Calu3 (cell line): ENCODE measurements around the gene WNT2. TPM values are rescaled to one million over a fixed set of nuclear protein-coding genes. Genes with fewer than 3 reads are reported as not detected.

Source experiments
- BruUV-seq: library from RNA; stranded (reverse); fragments of 400-500 nt; replicated peaks from 2 replicates; lab custom pipeline; 2021; lab: Mats Ljungman, UMichigan
- CTCF ChIA-PET: fragments of 300-600 bp; sonication (Branson Sonifier 250); formaldehyde crosslinking; loops from one replicate; lab custom pipeline; 2022; ENCODE audit warnings: antibody characterized with exemption; lab: Charles Lee
- DNase-seq: peaks from one replicate; pipeline ENCODE4 v3.0.0; 2022
- H3K27ac Mint-ChIP-seq: one replicate; pipeline ENCODE4 v1.8.0; 2022; ENCODE audit warnings: mixed read lengths; ENCODE audit not compliant: unreplicated experiment
- H3K27me3 Mint-ChIP-seq: one replicate; pipeline ENCODE4 v1.8.0; 2022; ENCODE audit warnings: mixed read lengths; ENCODE audit not compliant: unreplicated experiment
- H3K36me3 Mint-ChIP-seq: one replicate; pipeline ENCODE4 v1.8.0; 2022; ENCODE audit warnings: mild to moderate bottlenecking, moderate library complexity, mixed read lengths; ENCODE audit not compliant: insufficient read depth, unreplicated experiment
- H3K4me1 Mint-ChIP-seq: one replicate; pipeline ENCODE4 v1.8.0; 2022; ENCODE audit warnings: mild to moderate bottlenecking, low read depth, mixed read lengths; ENCODE audit not compliant: unreplicated experiment
- H3K4me3 Mint-ChIP-seq: one replicate; pipeline ENCODE4 v1.8.0; 2022; ENCODE audit warnings: mild to moderate bottlenecking, low read depth, moderate library complexity, mixed read lengths; ENCODE audit not compliant: unreplicated experiment
- H3K9me3 Mint-ChIP-seq: one replicate; pipeline ENCODE4 v1.8.0; 2022; ENCODE audit warnings: low read depth, mixed read lengths; ENCODE audit not compliant: unreplicated experiment
- CTCF ChIP-seq: fragments of 200-600 bp; IDR thresholded peaks from one replicate; pipeline ENCODE4 v1.8.0; 2022; ENCODE audit warnings: antibody characterized with exemption; ENCODE audit not compliant: unreplicated experiment
- intact Hi-C: fragments of 100-400 bp; cut with micrococcal nuclease; formaldehyde crosslinking; loops from one replicate; pipeline ENCODE4 v1.10.0; 2022; ENCODE audit not compliant: unreplicated experiment
- total RNA-seq: library from RNA; stranded (reverse); gene quantifications from 2 replicates; pipeline ENCODE4 v1.2.3, GENCODE V29; 2022

WNT2 gene
- total RNA-seq, 1 experiment from 2014 or later = not detected

GRCh38 chr7:117350027-117350426 is 27.2 kb upstream of the WNT2 start:
- no peaks in the 10 kb centered on the region for H3K9me3 Mint-ChIP-seq
- CTCF ChIA-PET = no interaction called here
- H3K27ac Mint-ChIP-seq = no peak overlapping the region
- H3K27me3 Mint-ChIP-seq = peaks cover 11% of the 10 kb centered on the region
- no TSS peak for BruUV-seq
- no peak for TF ChIP-seq CTCF
- DNase-seq = peak; percentile 35
- H3K36me3 Mint-ChIP-seq = no peaks in the 10 kb centered on the region
- no peak overlapping the region for H3K4me3 Mint-ChIP-seq
- intact Hi-C loops = no loop called here
- peaks cover 20% of the 10 kb centered on the region for H3K4me1 Mint-ChIP-seq

GRCh38 chr7:117349570-117349969 is 26.7 kb upstream of the WNT2 start:
- Mint-ChIP-seq H3K9me3 (no peaks in the 10 kb centered on the region), H3K27me3 (peaks cover 16% of the 10 kb centered on the region), H3K36me3 (no peaks in the 10 kb centered on the region), H3K4me3 (no peak overlapping the region), H3K4me1 (peaks cover 20% of the 10 kb centered on the region), H3K27ac (no peak overlapping the region)
- CTCF ChIA-PET = no interaction called here
- no peak for DNase-seq
- no TSS peak for BruUV-seq
- TF ChIP-seq CTCF = no peak
- intact Hi-C loops = no loop called here

- intact Hi-C loops = no loop called here
- no peak for DNase-seq
- no peaks in the 10 kb centered on the region for H3K9me3 Mint-ChIP-seq
- no peak for TF ChIP-seq CTCF
- H3K4me1 Mint-ChIP-seq = peaks cover 20% of the 10 kb centered on the region
- BruUV-seq = no TSS peak
- no peak overlapping the region for H3K4me3 Mint-ChIP-seq
- H3K27ac Mint-ChIP-seq = no peak overlapping the region
- no peaks in the 10 kb centered on the region for H3K36me3 Mint-ChIP-seq
- peaks cover 22% of the 10 kb centered on the region for H3K27me3 Mint-ChIP-seq
- CTCF ChIA-PET = no interaction called here
These were observed 25.3 kb upstream of the WNT2 start for GRCh38 chr7:117347962-117348672.

GRCh38 chr7:117347480-117347879 is 24.6 kb upstream of the WNT2 start:
- intact Hi-C loops = no loop called here
- CTCF ChIA-PET = no interaction called here
- BruUV-seq = no TSS peak
- no peak overlapping the region for H3K4me3 Mint-ChIP-seq
- no peak for DNase-seq
- H3K27ac Mint-ChIP-seq = no peak overlapping the region
- H3K27me3 Mint-ChIP-seq = peaks cover 22% of the 10 kb centered on the region
- no peaks in the 10 kb centered on the region for H3K9me3 Mint-ChIP-seq
- H3K4me1 Mint-ChIP-seq = peaks cover 20% of the 10 kb centered on the region
- no peaks in the 10 kb centered on the region for H3K36me3 Mint-ChIP-seq
- TF ChIP-seq CTCF = no peak
